ENCODE data around the gene SUV39H2. TPM values are rescaled to one million over a fixed set of nuclear protein-coding genes. Genes with fewer than 3 reads are reported as not detected.
"Not testable (repeated sequence)": the region's sequence is repeated elsewhere in the genome, so short reads cannot be mapped to it uniquely, and the experiment has no call there.

Gene SUV39H2
- total RNA-seq, 1 donor from 2014 or later = 4.3 TPM

GRCh38 chr10:14906765-14907164, 28.1 kb downstream of the SUV39H2 start:
- no peak for ATAC-seq
- no peak for DNase-seq
- Histone ChIP-seq H3K36me3 (peaks cover 44% of the 10 kb centered on the region), H3K4me1 (no peaks in the 10 kb centered on the region), H3K4me3 (no peak overlapping the region), H3K27ac (no peak overlapping the region), H3K9me3 (no peaks in the 10 kb centered on the region), H3K27me3 (ENCODE audit: low read depth) (no peaks in the 10 kb centered on the region)
- intact Hi-C loops (cut with DNase I) = no loop called here
- TF ChIP-seq CTCF (IDR thresholded peaks at IDR 0.05) = no peak

DNA sequence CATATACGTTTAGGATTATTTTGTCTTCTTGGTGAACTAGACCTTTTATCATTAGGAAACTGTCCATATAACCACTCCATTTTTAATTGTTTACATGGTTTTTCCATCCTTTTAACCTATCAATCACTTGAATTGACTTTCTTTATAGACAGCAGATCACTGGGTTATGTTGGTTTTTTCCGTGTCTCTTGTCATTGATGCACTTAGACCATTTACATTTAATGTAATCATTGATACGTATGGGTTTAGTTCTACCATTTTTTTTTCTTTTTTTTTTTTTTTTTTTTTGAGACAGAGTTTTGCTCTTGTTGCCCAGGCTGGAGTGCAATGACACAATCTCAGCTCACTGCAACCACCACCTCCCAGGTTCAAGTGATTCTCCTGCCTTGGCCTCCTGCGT, 28.9 kb downstream of the SUV39H2 start:
- H3K27ac ChIP-seq; H3K27me3 ChIP-seq (ENCODE audit: low read depth); intact Hi-C loops (cut with DNase I); H3K4me1 ChIP-seq; H3K9me3 ChIP-seq; H3K4me3 ChIP-seq; ATAC-seq; DNase-seq: not testable (repeated sequence)
- peaks cover 53% of the 10 kb centered on the region for H3K36me3 ChIP-seq

- Histone ChIP-seq H3K27ac (no peak overlapping the region), H3K36me3 (peaks cover 65% of the 10 kb centered on the region), H3K9me3 (no peaks in the 10 kb centered on the region), H3K4me1 (no peaks in the 10 kb centered on the region), H3K4me3 (no peak overlapping the region), H3K27me3 (ENCODE audit: low read depth) (no peaks in the 10 kb centered on the region)
- intact Hi-C loops (cut with DNase I) = no loop called here
- DNase-seq (no peak), ATAC-seq (no peak)
- no peak for TF ChIP-seq CTCF (IDR thresholded peaks at IDR 0.05)
Observed at GRCh38 chr10:14909101-14909500, 30.4 kb downstream of the SUV39H2 start.

GRCh38 chr10:14910953-14911352, 32.3 kb downstream of the SUV39H2 start:
- no peaks in the 10 kb centered on the region for H3K4me1 ChIP-seq
- H3K27me3 ChIP-seq (ENCODE audit: low read depth) = no peaks in the 10 kb centered on the region
- intact Hi-C loops (cut with DNase I) = no loop called here
- H3K4me3 ChIP-seq = no peak overlapping the region
- no peak overlapping the region for H3K27ac ChIP-seq
- no peak for ATAC-seq
- no peak for TF ChIP-seq CTCF (IDR thresholded peaks at IDR 0.05)
- no peak for DNase-seq
- peaks cover under 1% of the 10 kb centered on the region for H3K9me3 ChIP-seq
- H3K36me3 ChIP-seq = peaks cover 75% of the 10 kb centered on the region

DNA sequence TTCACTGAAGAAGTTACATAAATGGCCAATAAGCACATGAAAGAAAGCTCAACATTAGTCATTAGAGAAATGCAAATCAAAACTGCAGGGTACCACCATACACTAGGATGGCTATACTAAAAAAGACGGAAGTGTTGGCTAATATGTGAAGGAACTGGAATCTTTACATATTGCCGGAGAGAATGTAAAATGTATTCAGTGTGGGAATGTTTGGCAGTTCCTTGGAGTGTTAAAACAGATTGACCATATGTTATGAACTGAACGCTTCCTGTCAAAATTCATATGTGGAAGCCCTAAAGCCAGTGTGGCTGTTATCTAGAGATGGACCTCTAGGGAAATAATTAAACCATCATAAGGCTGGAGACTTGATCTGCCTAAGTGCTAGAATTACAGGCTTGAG, 33.1 kb downstream of the SUV39H2 start:
- no peak for TF ChIP-seq CTCF (IDR thresholded peaks at IDR 0.05)
- Histone ChIP-seq H3K27ac (no peak overlapping the region), H3K9me3 (peaks cover 9% of the 10 kb centered on the region), H3K36me3 (peaks cover 82% of the 10 kb centered on the region), H3K4me1 (no peaks in the 10 kb centered on the region), H3K27me3 (ENCODE audit: low read depth) (no peaks in the 10 kb centered on the region), H3K4me3 (no peak overlapping the region)
- intact Hi-C loops (cut with DNase I) = no loop called here
- DNase-seq = no peak
- ATAC-seq = no peak

DNA sequence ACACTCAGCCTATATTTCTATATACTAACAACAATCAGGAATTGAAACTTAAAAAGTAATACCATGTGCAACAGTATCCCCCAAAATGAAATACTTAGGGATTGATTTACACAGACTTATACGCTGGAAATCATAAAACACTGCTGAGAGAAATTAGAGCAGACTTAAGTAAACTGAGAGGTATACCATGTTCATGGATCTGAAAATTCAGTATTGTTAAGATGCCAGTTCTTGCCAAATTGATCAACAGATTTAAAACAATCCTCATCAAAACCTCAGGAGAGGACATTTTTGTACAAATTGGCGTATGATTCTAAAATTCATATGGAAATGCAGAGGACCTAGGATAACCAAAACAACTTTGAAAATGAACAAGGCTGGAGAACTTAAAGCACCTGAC, 37.9 kb downstream of the SUV39H2 start:
- DNase-seq = no peak
- H3K27ac ChIP-seq = no peak overlapping the region
- peaks cover 23% of the 10 kb centered on the region for H3K9me3 ChIP-seq
- no peak overlapping the region for H3K4me3 ChIP-seq
- no peaks in the 10 kb centered on the region for H3K27me3 ChIP-seq (ENCODE audit: low read depth)
- ATAC-seq = no peak
- H3K4me1 ChIP-seq = no peaks in the 10 kb centered on the region
- H3K36me3 ChIP-seq = peaks cover 89% of the 10 kb centered on the region
- intact Hi-C loops (cut with DNase I) = no loop called here
- TF ChIP-seq CTCF (IDR thresholded peaks at IDR 0.05) = no peak
